ENCODE data around the gene HOXA5.

GRCh38 chr7:27099453-27100370 lies 43.8 kb downstream of the HOXA5 start:
- TF ChIP-seq PATZ1 (CRISPR knock-in tag; IDR thresholded peaks at IDR 0.05; ENCODE audit: borderline replicate concordance) (no peak), CSDC2 (CRISPR knock-in tag; IDR thresholded peaks at IDR 0.05) (no peak), ZFP30 (CRISPR knock-in tag; IDR thresholded peaks at IDR 0.05) (no peak), CSRNP3 (CRISPR knock-in tag; IDR thresholded peaks at IDR 0.05) (no peak), ZNF8 (CRISPR knock-in tag; IDR thresholded peaks at IDR 0.05) (no peak), ZFP3 (CRISPR knock-in tag; IDR thresholded peaks at IDR 0.05) (no peak), ARNTL (CRISPR knock-in tag; IDR thresholded peaks at IDR 0.05; ENCODE audit: borderline replicate concordance, low read depth) (no peak), SNAI2 (CRISPR knock-in tag; IDR thresholded peaks at IDR 0.05) (no peak), OSR1 (CRISPR knock-in tag; IDR thresholded peaks at IDR 0.05) (no peak)
- TF ChIP-seq, protein P1, sequence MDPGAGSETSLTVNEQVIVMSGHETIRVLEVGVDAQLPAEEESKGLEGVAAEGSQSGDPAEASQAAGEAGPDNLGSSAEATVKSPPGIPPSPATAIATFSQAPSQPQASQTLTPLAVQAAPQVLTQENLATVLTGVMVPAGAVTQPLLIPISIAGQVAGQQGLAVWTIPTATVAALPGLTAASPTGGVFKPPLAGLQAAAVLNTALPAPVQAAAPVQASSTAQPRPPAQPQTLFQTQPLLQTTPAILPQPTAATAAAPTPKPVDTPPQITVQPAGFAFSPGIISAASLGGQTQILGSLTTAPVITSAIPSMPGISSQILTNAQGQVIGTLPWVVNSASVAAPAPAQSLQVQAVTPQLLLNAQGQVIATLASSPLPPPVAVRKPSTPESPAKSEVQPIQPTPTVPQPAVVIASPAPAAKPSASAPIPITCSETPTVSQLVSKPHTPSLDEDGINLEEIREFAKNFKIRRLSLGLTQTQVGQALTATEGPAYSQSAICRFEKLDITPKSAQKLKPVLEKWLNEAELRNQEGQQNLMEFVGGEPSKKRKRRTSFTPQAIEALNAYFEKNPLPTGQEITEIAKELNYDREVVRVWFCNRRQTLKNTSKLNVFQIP (CRISPR knock-in tag; IDR thresholded peaks at IDR 0.05; ENCODE audit: borderline replicate concordance, low read depth), result no peak
